NCI-H345 treated with DMSO at 0.1 percent for 48 hours (cell line): ENCODE results near the gene SRPX2.

ENCODE experiments used
- DNase-seq: peaks from one replicate; lab custom pipeline; 2025; ENCODE audit not compliant: unreplicated experiment; lab: John Stamatoyannopoulos, UW

The SRPX2 gene

GRCh38 chrX:100643956-100644860 is at the start of gene SRPX2:
Gene SRPX2 (plus strand): TSS chrX:100644199. CDS start chrX:100646323, 2,124 bp downstream.
- no peak for DNase-seq

- no peak for DNase-seq
Measured at GRCh38 chrX:100596601-100597000, 47.4 kb upstream of the SRPX2 start.

GRCh38 chrX:100599456-100599855 is 44.5 kb upstream of the SRPX2 start:
- DNase-seq = no peak

- DNase-seq = no peak
Measured at GRCh38 chrX:100600340-100600739, 43.7 kb upstream of the SRPX2 start.

- DNase-seq = no peak
Measured at GRCh38 chrX:100600758-100601157, 43.2 kb upstream of the SRPX2 start.

GRCh38 chrX:100606753-100607152 is 37.2 kb upstream of the SRPX2 start:
- no peak for DNase-seq

- DNase-seq = no peak
Measured at GRCh38 chrX:100609591-100609990, 34.4 kb upstream of the SRPX2 start.

GRCh38 chrX:100611951-100612350 is 32.0 kb upstream of the SRPX2 start:
- DNase-seq = no peak

- DNase-seq = no peak
Measured at GRCh38 chrX:100615005-100615404, 29.0 kb upstream of the SRPX2 start.

GRCh38 chrX:100623001-100623400 is 21.0 kb upstream of the SRPX2 start:
- no peak for DNase-seq

- DNase-seq = no peak
Measured at GRCh38 chrX:100625985-100626491, 18.0 kb upstream of the SRPX2 start.

- no peak for DNase-seq
Measured at GRCh38 chrX:100635040-100635439, 9.0 kb upstream of the SRPX2 start.

- DNase-seq = no peak
Measured at GRCh38 chrX:100635989-100636320, 8.0 kb upstream of the SRPX2 start.

GRCh38 chrX:100636321-100636991 is 7.5 kb upstream of the SRPX2 start, which contains the start of gene TSPAN6:
Gene TSPAN6 (minus strand): TSS chrX:100636806. CDS start chrX:100636694, 112 bp downstream.
- no peak for DNase-seq

- no peak for DNase-seq
Measured at GRCh38 chrX:100642290-100642689, 1.7 kb upstream of the SRPX2 start.

- DNase-seq = no peak
Measured at GRCh38 chrX:100643212-100643611, 787 bp upstream of the SRPX2 start.

- DNase-seq = no peak
Measured at GRCh38 chrX:100645106-100645505, 1.1 kb downstream of the SRPX2 start.

- DNase-seq = no peak
Measured at GRCh38 chrX:100647095-100647494, 3.1 kb downstream of the SRPX2 start.

GRCh38 chrX:100647739-100648138 is 3.7 kb downstream of the SRPX2 start:
- no peak for DNase-seq

GRCh38 chrX:100648458-100649417 is 4.7 kb downstream of the SRPX2 start:
- no peak for DNase-seq
